GM18519 (cell line): ENCODE results near the gene GNG7.
"Not testable (repeated sequence)": the region's sequence is repeated elsewhere in the genome, so short reads cannot be mapped to it uniquely, and the experiment has no call there.

Source experiments
- ATAC-seq: cut with Tn5 transposase; IDR thresholded peaks from one replicate; pipeline ENCODE4 v1.9.1; 2021; ENCODE audit warnings: mild to moderate bottlenecking, moderate library complexity; ENCODE audit not compliant: unreplicated experiment, low FRiP score

The GNG7 gene

GRCh38 chr19:2543463-2544442 is 158.7 kb downstream of the GNG7 start:
- ATAC-seq: no peak

GRCh38 chr19:2543072-2543462 is 159.4 kb downstream of the GNG7 start:
- not testable (repeated sequence) for ATAC-seq

GRCh38 chr19:2542341-2543069 is 160.0 kb downstream of the GNG7 start:
- no peak for ATAC-seq

- no peak for ATAC-seq
Observed at GRCh38 chr19:2540646-2541454, 161.6 kb downstream of the GNG7 start.

GRCh38 chr19:2540251-2540645 is 162.2 kb downstream of the GNG7 start:
- no peak for ATAC-seq

- no peak for ATAC-seq
Observed at GRCh38 chr19:2538096-2538757, 164.3 kb downstream of the GNG7 start.

GRCh38 chr19:2537584-2537983 is 164.9 kb downstream of the GNG7 start:
- ATAC-seq: not testable (repeated sequence)

- no peak for ATAC-seq
Observed at GRCh38 chr19:2536461-2536860, 166.0 kb downstream of the GNG7 start.

GRCh38 chr19:2534423-2535013 is 168.0 kb downstream of the GNG7 start:
- no peak for ATAC-seq

GRCh38 chr19:2533686-2534422 is 168.6 kb downstream of the GNG7 start:
- no peak for ATAC-seq

GRCh38 chr19:2533072-2533425 is 169.4 kb downstream of the GNG7 start:
- ATAC-seq: no peak

GRCh38 chr19:2532252-2533071 is 170.0 kb downstream of the GNG7 start:
- ATAC-seq: no peak

GRCh38 chr19:2529942-2530341 is 172.6 kb downstream of the GNG7 start:
- ATAC-seq: not testable (repeated sequence)

- ATAC-seq: no peak
Observed at GRCh38 chr19:2529473-2529918, 173.0 kb downstream of the GNG7 start.

- no peak for ATAC-seq
Observed at GRCh38 chr19:2528675-2529101, 173.8 kb downstream of the GNG7 start.

GRCh38 chr19:2527686-2528085 is 174.8 kb downstream of the GNG7 start:
- no peak for ATAC-seq

GRCh38 chr19:2527171-2527570 is 175.3 kb downstream of the GNG7 start:
- ATAC-seq: no peak
